ENCODE data around the gene DPH7.
A peak's percentile ranks its signal among the peaks of the same experiment; 100 is the strongest.
"Not testable (repeated sequence)": the region's sequence is repeated elsewhere in the genome, so short reads cannot be mapped to it uniquely, and the experiment has no call there.

DPH7 gene

GRCh38 chr9:137578518-137579258, at the start of gene DPH7:
Gene DPH7, minus strand, starts transcription at chr9:137578925. Its CDS starts 148 bp downstream, at chr9:137578777.
- DNase-seq (ENCODE audit: extremely low read depth, low read depth) = peak; percentile 57
- peak within 1 kb of the TSS; percentile 84 for H3K4me3 ChIP-seq (replicated peaks; ENCODE audit: low read depth, low read length)
- peak; percentile 90 for TF ChIP-seq CTCF (IDR thresholded peaks at IDR 0.05; ENCODE audit: low read depth, low read length, missing control alignments)

GRCh38 chr9:137627406-137627805, 48.7 kb upstream of the DPH7 start:
- H3K4me3 ChIP-seq (replicated peaks; ENCODE audit: low read depth, low read length); DNase-seq (ENCODE audit: extremely low read depth, low read depth): not testable (repeated sequence)

GRCh38 chr9:137626464-137626863, 47.7 kb upstream of the DPH7 start:
- DNase-seq (ENCODE audit: extremely low read depth, low read depth) = no peak
- H3K4me3 ChIP-seq (replicated peaks; ENCODE audit: low read depth, low read length) = no peak overlapping the region
- TF ChIP-seq CTCF (IDR thresholded peaks at IDR 0.05; ENCODE audit: low read depth, low read length, missing control alignments) = no peak

- not testable (repeated sequence) for H3K4me3 ChIP-seq (replicated peaks; ENCODE audit: low read depth, low read length); DNase-seq (ENCODE audit: extremely low read depth, low read depth)
These were observed 43.5 kb upstream of the DPH7 start for GRCh38 chr9:137622211-137622610.

- peak; percentile 32 for TF ChIP-seq CTCF (IDR thresholded peaks at IDR 0.05; ENCODE audit: low read depth, low read length, missing control alignments)
- no peak for DNase-seq (ENCODE audit: extremely low read depth, low read depth)
- peak overlapping the region; percentile 62; the same call in 1 of the 2 replicates for H3K4me3 ChIP-seq (replicated peaks; ENCODE audit: low read depth, low read length)
These were observed 42.5 kb upstream of the DPH7 start for GRCh38 chr9:137621131-137621757.

- TF ChIP-seq CTCF (IDR thresholded peaks at IDR 0.05; ENCODE audit: low read depth, low read length, missing control alignments) = no peak
- peak overlapping the region; percentile 62 for H3K4me3 ChIP-seq (replicated peaks; ENCODE audit: low read depth, low read length)
- no peak for DNase-seq (ENCODE audit: extremely low read depth, low read depth)
These were observed 41.9 kb upstream of the DPH7 start for GRCh38 chr9:137620581-137620980.

- H3K4me3 ChIP-seq (replicated peaks; ENCODE audit: low read depth, low read length) = peak overlapping the region; percentile 62
- TF ChIP-seq CTCF (IDR thresholded peaks at IDR 0.05; ENCODE audit: low read depth, low read length, missing control alignments) = no peak
- no peak for DNase-seq (ENCODE audit: extremely low read depth, low read depth)
These were observed 41.3 kb upstream of the DPH7 start for GRCh38 chr9:137620048-137620405.
